GM11168 (cell line): Measurements from ENCODE around the gene CXXC4.

Experiments
- in situ Hi-C: fragments of 300-500 bp; cut with MboI; formaldehyde crosslinking; loops from one replicate; pipeline ENCODE4 v1.12.0; 2022; ENCODE audit warnings: low sequenced_read_pairs; ENCODE audit not compliant: unreplicated experiment

The CXXC4 gene

GRCh38 chr4:104490096-104490769 lies 4.5 kb downstream of the CXXC4 start:
- in situ Hi-C loops, result loop anchor here (25.0 kb wide), 1 partner anchor 372 kb away; no protein-coding TSS in a partner anchor

GRCh38 chr4:104489731-104490095 lies 5.0 kb downstream of the CXXC4 start:
- in situ Hi-C loops, result loop anchor here (25.0 kb wide), 1 partner anchor 373 kb away; no protein-coding TSS in a partner anchor

- in situ Hi-C loops, result loop anchor here (25.0 kb wide), 1 partner anchor 374 kb away; no protein-coding TSS in a partner anchor
These were observed 6.5 kb downstream of the CXXC4 start for GRCh38 chr4:104488151-104488550.

- in situ Hi-C loops, result loop anchor here (25.0 kb wide), 1 partner anchor 375 kb away; no protein-coding TSS in a partner anchor
These were observed 7.8 kb downstream of the CXXC4 start for GRCh38 chr4:104486716-104487504.

GRCh38 chr4:104475652-104476051 lies 19.0 kb downstream of the CXXC4 start:
- in situ Hi-C loops, result loop anchor here (25.0 kb wide), 1 partner anchor 387 kb away; no protein-coding TSS in a partner anchor

DNA sequence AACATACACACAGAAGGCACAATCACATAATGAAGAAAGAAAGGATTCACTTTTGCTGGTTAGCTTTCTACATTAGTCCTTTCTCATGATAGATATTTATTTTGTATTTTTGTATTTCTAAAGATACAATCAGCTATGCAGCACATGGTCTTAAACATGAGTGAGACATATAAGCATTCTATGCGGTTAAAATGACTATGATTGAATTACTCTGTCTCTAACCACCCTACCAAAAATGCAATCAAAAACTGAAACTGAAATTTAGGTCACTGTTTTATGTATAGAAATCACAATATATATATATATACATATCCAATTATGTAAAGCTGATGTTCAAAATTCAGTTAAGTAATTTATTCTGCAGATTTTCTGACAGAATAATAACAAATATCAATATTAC lies 21.9 kb downstream of the CXXC4 start:
- in situ Hi-C loops, result no loop called here

- in situ Hi-C loops, result no loop called here
These were observed 23.9 kb downstream of the CXXC4 start for GRCh38 chr4:104470770-104471169.

DNA sequence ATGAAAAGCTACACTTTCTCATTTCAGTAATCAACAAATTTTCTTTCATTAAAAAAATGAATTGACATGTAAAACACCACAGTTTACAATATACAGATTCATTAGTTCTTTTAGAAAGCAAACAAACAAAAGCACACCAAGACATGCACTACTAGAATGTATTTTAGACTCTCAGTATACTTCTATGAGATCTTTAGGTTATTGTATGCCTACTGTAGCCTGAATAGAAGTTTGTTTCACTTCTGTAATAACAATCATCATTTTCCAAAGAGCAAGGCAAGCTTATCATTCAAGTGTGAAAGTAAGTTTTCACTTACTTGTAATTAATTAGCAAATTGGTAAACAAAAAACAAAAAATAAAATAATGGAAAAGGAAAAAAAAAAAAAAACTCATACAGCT lies 24.9 kb downstream of the CXXC4 start:
- in situ Hi-C loops, result loop anchor here (10.0 kb wide), 1 partner anchor 715 kb away; no protein-coding TSS in a partner anchor

DNA sequence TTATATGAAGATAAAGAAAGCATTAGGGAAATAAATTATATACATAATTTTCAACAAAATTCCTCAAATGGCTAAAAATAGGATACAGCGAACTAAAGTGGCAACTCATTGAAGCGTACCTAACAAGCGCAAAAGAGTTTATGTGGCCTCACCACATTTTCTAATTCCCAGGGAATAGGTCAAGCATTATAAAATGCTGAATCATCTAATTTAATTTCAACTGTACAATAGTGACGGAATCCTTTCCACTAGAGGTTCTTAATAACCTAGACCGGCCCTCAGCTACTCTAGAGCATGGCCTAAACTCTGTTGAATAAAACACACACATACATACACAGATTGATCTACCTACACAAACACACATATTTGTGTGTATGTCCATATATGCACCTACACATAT lies 29.1 kb downstream of the CXXC4 start:
- in situ Hi-C loops, result loop anchor here (10.0 kb wide), 1 partner anchor 711 kb away; no protein-coding TSS in a partner anchor

DNA sequence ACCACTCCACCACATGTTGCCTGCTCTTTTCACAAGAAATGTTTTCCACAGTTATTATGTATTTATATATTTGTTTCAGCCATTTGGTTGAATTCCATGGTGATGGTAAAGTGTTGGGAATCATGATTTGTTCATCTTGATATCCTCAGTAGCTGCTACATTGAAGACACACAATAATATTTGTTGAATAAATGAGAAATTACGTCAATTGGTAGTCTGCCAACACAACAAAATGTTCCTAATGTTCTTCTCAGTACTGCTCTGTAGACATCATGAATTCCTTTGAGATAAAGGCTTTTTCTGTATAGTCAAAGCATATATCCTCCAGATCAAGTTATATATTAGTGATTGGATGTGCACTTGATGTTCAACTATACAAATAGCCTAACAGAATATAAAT lies 29.5 kb downstream of the CXXC4 start:
- in situ Hi-C loops, result loop anchor here (10.0 kb wide), 1 partner anchor 710 kb away; no protein-coding TSS in a partner anchor

DNA sequence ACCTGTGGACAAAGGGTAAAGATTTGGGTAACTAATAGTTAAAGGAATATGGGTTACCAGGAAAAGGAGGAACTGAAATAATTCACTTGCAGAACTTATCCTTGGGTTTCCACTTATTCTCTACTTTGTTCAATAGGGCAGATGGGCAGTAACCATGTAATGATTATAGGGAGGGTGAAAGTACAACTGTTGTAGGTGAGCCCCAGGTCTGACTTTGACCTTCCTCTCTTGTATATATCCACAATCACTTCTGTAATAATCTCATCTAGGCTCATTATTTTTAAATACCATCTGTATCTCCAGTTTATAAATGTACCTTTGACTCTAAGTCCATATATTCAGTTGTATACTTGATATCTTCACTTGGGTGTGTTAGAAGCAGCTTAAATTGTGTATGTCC lies 32.1 kb downstream of the CXXC4 start:
- in situ Hi-C loops, result loop anchor here (10.0 kb wide), 1 partner anchor 708 kb away; no protein-coding TSS in a partner anchor

DNA sequence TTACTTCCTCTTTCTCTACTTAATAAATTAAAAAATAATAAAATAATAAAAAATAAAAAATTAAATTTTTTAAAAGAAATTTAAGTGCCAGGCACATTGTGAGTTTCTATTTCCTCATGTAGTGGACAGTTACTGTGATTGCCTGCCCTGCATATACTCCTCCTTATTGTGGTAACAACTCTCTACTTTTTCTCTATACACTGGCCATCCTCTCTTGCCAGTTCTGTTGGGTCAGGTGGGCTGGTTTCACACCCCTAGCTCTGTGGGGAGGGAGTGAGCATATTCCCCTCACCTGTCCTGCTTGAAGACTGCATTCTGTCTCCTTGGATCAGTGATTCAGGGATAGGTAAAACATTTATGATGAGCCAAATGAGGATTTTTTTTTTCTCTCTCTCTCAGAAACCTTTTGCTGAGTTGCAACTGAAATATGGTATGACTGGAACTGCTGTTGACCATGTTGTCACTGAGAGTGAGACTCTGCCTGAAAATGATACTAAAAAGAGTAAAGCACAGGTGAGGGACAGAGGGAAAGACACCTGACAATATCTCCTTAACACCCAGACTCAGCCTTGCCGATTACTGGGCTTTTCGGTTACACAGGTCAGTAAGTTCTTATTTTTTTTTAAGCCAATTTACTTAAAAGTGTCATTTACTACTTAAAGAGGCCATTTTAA lies 37.2 kb downstream of the CXXC4 start:
- in situ Hi-C loops, result no loop called here

GRCh38 chr4:104451573-104451972 lies 43.1 kb downstream of the CXXC4 start:
- in situ Hi-C loops, result no loop called here

GRCh38 chr4:104449537-104449936 lies 45.2 kb downstream of the CXXC4 start:
- in situ Hi-C loops, result no loop called here

DNA sequence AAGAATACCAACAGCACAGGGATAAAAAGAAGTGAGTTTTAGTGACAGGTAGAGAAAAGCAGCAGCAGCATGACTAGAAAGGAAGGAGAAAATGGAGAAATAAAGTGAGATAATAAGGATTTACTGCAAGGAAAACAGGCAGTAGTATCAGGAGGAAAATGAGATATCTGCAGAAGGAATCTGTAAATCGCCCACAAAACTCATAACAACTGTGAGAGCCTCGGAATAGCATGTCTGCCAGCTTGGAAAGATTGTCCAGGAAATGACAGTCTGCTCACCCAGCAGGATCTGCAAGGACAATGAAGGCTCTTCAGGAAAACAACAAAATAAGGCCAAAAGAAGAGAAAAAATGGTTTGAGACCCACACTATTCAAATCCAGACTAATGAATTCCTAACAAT lies 47.4 kb downstream of the CXXC4 start:
- in situ Hi-C loops, result no loop called here

GRCh38 chr4:104446431-104447278 lies 48.0 kb downstream of the CXXC4 start:
- in situ Hi-C loops, result no loop called here

GRCh38 chr4:104444685-104445084 lies 50.0 kb downstream of the CXXC4 start:
- in situ Hi-C loops, result no loop called here

DNA sequence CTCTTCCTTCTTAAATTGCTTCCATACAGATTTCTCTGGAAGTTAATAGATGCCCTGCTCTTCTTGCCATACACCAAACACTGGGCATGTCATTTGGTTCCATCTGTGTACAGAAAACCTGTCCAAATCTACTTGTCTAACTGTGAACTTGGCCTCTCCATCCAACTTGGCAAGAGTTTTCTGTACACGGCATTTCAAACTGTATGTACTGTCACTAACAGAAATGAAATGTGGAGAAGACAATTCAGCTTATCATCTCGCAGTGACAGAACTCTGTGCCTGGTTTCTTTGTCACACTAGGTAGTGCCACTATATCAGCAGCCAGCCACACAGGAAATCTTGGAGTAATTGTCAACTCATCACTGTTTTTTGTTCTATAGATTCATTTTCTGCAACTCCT lies 58.2 kb downstream of the CXXC4 start:
- in situ Hi-C loops, result no loop called here

DNA sequence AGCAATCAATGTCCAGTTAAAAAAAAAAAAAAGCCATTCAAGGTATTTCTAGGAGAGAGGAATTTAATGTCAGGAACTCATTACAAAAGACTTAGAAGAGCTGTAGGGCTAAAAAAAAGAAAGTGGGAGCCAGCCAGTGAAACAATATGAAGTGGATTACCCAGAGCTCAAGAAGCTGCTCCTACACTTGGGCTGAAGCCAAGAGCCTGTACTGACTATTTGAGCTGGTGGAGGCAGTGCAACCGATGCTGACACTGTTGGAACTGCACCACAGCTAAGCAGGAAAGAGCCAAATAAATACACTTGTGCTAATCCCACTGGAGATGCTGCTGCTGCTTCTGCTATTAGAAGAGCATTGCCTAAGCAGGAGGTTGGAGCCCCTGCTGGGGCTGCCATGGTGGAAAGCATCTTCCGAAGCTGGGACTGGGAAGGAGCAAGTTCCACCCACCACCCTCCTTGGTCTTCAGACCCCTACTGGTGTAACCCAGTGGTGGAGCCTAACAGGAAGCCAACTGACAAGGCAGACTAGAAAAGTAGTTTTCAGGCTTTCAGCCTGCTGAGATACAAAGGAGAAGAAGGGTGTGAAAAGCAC lies 65.4 kb downstream of the CXXC4 start:
- in situ Hi-C loops, result no loop called here
